CD4-positive, alpha-beta T cell treated with Interleukin-1 beta for 1 hour (primary cell): ENCODE measurements around the gene AGO4.
A peak's percentile ranks its signal among the peaks of the same experiment; 100 is the strongest.
"Not testable (repeated sequence)": the region's sequence is repeated elsewhere in the genome, so short reads cannot be mapped to it uniquely, and the experiment has no call there.

Experiments used
- DNase-seq, 2 donors: peaks; one replicate each; pipeline ENCODE4 v3.0.0-alpha.2; 2020 to 2022

AGO4 gene

GRCh38 chr1:35807614-35808449, at the start of gene AGO4:
Gene AGO4 (plus strand): TSS chr1:35808016. CDS start chr1:35808417, 401 bp downstream.
- DNase-seq, result peak; percentile 27 to 40

- DNase-seq, result no peak
Measured at GRCh38 chr1:35762141-35762540, 45.7 kb upstream of the AGO4 start.

GRCh38 chr1:35763201-35763600, 44.6 kb upstream of the AGO4 start:
- no peak for DNase-seq

- no peak for DNase-seq
Measured at GRCh38 chr1:35764283-35764682, 43.5 kb upstream of the AGO4 start.

- DNase-seq, result no peak
Measured at GRCh38 chr1:35768350-35769187, 39.2 kb upstream of the AGO4 start.

GRCh38 chr1:35769188-35769758, 38.5 kb upstream of the AGO4 start:
- DNase-seq, result peak; percentile 84 to 85

GRCh38 chr1:35773711-35774110, 34.1 kb upstream of the AGO4 start:
- DNase-seq, result no peak

- not testable (repeated sequence) for DNase-seq
Measured at GRCh38 chr1:35776172-35776571, 31.6 kb upstream of the AGO4 start.

- no peak for DNase-seq
Measured at GRCh38 chr1:35777109-35777508, 30.7 kb upstream of the AGO4 start.

- DNase-seq, result no peak
Measured at GRCh38 chr1:35783055-35783583, 24.7 kb upstream of the AGO4 start.

GRCh38 chr1:35784364-35784763, 23.5 kb upstream of the AGO4 start:
- not testable (repeated sequence) for DNase-seq

- no peak for DNase-seq
Measured at GRCh38 chr1:35788139-35788538, 19.7 kb upstream of the AGO4 start.

- DNase-seq, result no peak
Measured at GRCh38 chr1:35790670-35791069, 17.1 kb upstream of the AGO4 start.

GRCh38 chr1:35795295-35795694, 12.5 kb upstream of the AGO4 start:
- no peak for DNase-seq

- DNase-seq, result no peak
Measured at GRCh38 chr1:35797380-35797779, 10.4 kb upstream of the AGO4 start.

GRCh38 chr1:35798019-35798418, 9.8 kb upstream of the AGO4 start:
- not testable (repeated sequence) for DNase-seq

- DNase-seq, result peak in 1 of 2 donors; percentile 7
Measured at GRCh38 chr1:35800167-35800887, 7.5 kb upstream of the AGO4 start.

GRCh38 chr1:35808450-35809113, 766 bp downstream of the AGO4 start:
- DNase-seq, result peak in 1 of 2 donors; percentile 9

GRCh38 chr1:35809114-35810095, 1.6 kb downstream of the AGO4 start:
- DNase-seq, result no peak

GRCh38 chr1:35810096-35810881, 2.5 kb downstream of the AGO4 start:
- no peak for DNase-seq
